ENCODE data around the gene STK16.
A peak's percentile ranks its signal among the peaks of the same experiment; 100 is the strongest.

DNA sequence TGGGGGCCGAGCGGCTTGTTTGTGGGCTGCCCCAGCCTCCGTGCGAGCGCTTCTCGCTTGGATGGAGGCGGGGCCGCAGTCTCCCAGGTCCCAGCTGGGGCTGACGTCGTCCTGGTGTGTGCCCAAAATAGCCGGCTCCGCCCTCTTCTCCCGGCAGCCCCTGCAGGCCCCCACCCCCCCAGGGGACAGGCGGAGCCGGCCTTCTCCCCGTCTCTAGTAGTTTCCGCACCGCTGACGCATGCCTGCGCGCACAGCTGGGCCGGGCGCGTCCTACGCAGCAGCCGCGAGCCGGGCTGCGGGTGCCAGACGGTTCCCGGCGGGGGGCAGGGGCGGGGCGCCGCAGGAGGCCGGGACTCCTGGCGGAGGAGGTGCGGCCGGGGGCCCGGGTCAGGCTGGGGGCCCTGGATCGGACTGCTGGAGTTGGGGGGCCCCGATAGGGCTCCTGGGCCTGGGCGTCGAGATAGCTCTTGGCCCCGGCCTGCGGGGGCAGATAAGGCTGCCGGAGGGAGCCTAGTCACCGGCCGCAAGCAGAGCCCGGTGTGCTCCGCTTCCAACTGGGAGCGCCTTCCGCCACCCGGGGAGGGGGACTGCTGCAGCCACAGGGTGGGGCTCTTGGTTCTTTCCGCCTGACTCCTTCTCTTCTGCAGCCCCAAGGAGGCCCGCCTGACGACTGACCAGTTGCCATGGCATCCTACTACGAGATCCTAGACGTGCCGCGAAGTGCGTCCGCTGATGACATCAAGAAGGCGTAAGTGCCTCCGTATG lies 34.1 kb downstream of the STK16 start, which contains the start of gene DNAJB2:
- TF ChIP-seq, protein P1, sequence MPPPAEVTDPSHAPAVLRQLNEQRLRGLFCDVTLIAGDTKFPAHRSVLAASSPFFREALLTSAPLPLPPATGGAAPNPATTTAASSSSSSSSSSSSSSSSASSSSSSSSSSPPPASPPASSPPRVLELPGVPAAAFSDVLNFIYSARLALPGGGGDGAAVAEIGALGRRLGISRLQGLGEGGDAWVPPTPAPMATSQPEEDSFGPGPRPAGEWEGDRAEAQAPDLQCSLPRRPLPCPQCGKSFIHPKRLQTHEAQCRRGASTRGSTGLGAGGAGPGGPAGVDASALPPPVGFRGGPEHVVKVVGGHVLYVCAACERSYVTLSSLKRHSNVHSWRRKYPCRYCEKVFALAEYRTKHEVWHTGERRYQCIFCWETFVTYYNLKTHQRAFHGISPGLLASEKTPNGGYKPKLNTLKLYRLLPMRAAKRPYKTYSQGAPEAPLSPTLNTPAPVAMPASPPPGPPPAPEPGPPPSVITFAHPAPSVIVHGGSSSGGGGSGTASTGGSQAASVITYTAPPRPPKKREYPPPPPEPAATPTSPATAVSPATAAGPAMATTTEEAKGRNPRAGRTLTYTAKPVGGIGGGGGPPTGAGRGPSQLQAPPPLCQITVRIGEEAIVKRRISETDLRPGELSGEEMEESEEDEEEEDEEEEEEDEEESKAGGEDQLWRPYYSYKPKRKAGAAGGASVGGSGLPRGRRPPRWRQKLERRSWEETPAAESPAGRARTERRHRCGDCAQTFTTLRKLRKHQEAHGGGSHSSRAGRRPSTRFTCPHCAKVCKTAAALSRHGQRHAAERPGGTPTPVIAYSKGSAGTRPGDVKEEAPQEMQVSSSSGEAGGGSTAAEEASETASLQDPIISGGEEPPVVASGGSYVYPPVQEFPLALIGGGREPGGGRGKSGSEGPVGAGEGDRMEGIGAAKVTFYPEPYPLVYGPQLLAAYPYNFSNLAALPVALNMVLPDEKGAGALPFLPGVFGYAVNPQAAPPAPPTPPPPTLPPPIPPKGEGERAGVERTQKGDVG (CRISPR knock-in tag; IDR thresholded peaks at IDR 0.05; ENCODE audit: borderline replicate concordance) = no peak
- TF ChIP-seq NFE2 (CRISPR knock-in tag; IDR thresholded peaks at IDR 0.05) (no peak), ZKSCAN1 (IDR thresholded peaks at IDR 0.05; ENCODE audit: low read length) (no peak), ZNF572 (CRISPR knock-in tag; IDR thresholded peaks at IDR 0.05) (no peak), YY1 (IDR thresholded peaks at IDR 0.05; ENCODE audit: insufficient read depth, insufficient replicate concordance, low read depth, low read length) (peak; percentile 78), ZNF18 (CRISPR knock-in tag; IDR thresholded peaks at IDR 0.05; ENCODE audit: insufficient replicate concordance) (peak; percentile 59), ZNF546 (CRISPR knock-in tag; conservative IDR thresholded peaks at IDR 0.05) (peak; percentile 66), ZNF761 (CRISPR knock-in tag; conservative IDR thresholded peaks at IDR 0.05) (no peak), GTF2F1 (IDR thresholded peaks at IDR 0.05; ENCODE audit: low read length) (no peak), ESRRA (CRISPR knock-in tag; IDR thresholded peaks at IDR 0.05; ENCODE audit: low read depth) (0 out of 2 replicates have a peak, but pooled peaks have one; percentile 69)
- TF ChIP-seq, protein P2, sequence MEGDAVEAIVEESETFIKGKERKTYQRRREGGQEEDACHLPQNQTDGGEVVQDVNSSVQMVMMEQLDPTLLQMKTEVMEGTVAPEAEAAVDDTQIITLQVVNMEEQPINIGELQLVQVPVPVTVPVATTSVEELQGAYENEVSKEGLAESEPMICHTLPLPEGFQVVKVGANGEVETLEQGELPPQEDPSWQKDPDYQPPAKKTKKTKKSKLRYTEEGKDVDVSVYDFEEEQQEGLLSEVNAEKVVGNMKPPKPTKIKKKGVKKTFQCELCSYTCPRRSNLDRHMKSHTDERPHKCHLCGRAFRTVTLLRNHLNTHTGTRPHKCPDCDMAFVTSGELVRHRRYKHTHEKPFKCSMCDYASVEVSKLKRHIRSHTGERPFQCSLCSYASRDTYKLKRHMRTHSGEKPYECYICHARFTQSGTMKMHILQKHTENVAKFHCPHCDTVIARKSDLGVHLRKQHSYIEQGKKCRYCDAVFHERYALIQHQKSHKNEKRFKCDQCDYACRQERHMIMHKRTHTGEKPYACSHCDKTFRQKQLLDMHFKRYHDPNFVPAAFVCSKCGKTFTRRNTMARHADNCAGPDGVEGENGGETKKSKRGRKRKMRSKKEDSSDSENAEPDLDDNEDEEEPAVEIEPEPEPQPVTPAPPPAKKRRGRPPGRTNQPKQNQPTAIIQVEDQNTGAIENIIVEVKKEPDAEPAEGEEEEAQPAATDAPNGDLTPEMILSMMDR (CRISPR knock-in tag; IDR thresholded peaks at IDR 0.05) = peak; percentile 49
